Neuronal stem cell (in vitro differentiated cells): ENCODE results near the gene PCDHGA7.

Experiments used
- DNase-seq: peaks from one replicate; pipeline ENCODE4 v3.0.0-alpha.2; 2013; ENCODE audit warnings: low spot score
- H2AFZ ChIP-seq: one replicate; pipeline ENCODE4 v1.6.1; 2013; ENCODE audit warnings: mild to moderate bottlenecking, low read length, inconsistent platforms
- H2AK5ac ChIP-seq: 2 replicates; pipeline ENCODE4 v1.6.1; 2013; ENCODE audit warnings: low read depth, mild to moderate bottlenecking, inconsistent platforms, low read length, moderate library complexity, mixed read lengths
- H2BK120ac ChIP-seq: 2 replicates; pipeline ENCODE4 v1.6.1; 2013; ENCODE audit warnings: low read depth, mild to moderate bottlenecking, inconsistent platforms, low read length, moderate library complexity, mixed read lengths
- H2BK12ac ChIP-seq: one replicate; pipeline ENCODE4 v1.6.1; 2013; ENCODE audit warnings: low read length, inconsistent platforms
- H2BK15ac ChIP-seq: 2 replicates; pipeline ENCODE4 v1.6.1; 2013; ENCODE audit warnings: mild to moderate bottlenecking, low read length, inconsistent platforms, mixed read lengths
- H2BK5ac ChIP-seq: one replicate; pipeline ENCODE4 v1.6.1; 2013; ENCODE audit warnings: inconsistent platforms, mild to moderate bottlenecking, low read length, moderate library complexity
- H3K14ac ChIP-seq: one replicate; pipeline ENCODE4 v1.6.1; 2013; ENCODE audit warnings: low read length, inconsistent platforms
- H3K18ac ChIP-seq: 2 replicates; pipeline ENCODE4 v1.6.1; 2013; ENCODE audit warnings: low read length, inconsistent platforms
- H3K23ac ChIP-seq: 2 replicates; pipeline ENCODE4 v1.6.1; 2013; ENCODE audit warnings: low read depth, mild to moderate bottlenecking, mixed read lengths, low read length, inconsistent platforms; ENCODE audit not compliant: poor library complexity
- H3K27ac ChIP-seq: replicated peaks from 3 replicates; pipeline ENCODE4 v1.5.1; 2013; ENCODE audit warnings: low read length, inconsistent platforms
- H3K27me3 ChIP-seq, 3 experiments: 2 replicates each; pipeline ENCODE4 v1.6.1; 2013; ENCODE audit warnings: low read length in 3 of 3, mild to moderate bottlenecking in 2 of 3, inconsistent platforms in 1 of 3, low read depth in 1 of 3, mixed read lengths in 1 of 3, moderate library complexity in 1 of 3; ENCODE audit not compliant: control insufficient read depth in 3 of 3, insufficient read depth in 3 of 3
- H3K36me3 ChIP-seq, 2 donors: replicated peaks in 1 of 2; 2 replicates each; pipeline ENCODE4 v1.6.1; 2013; ENCODE audit warnings: low read length in 2 of 2; ENCODE audit not compliant: control insufficient read depth in 2 of 2, insufficient read depth in 2 of 2
- H3K4ac ChIP-seq: 2 replicates; pipeline ENCODE4 v1.6.1; 2013; ENCODE audit warnings: inconsistent platforms, mild to moderate bottlenecking, low read length, moderate library complexity
- H3K4me1 ChIP-seq, 2 donors: 1 replicate in 1 of 2; 2 replicates in 1 of 2; pipeline ENCODE4 v1.6.1; 2013; ENCODE audit warnings: low read length in 2 of 2, low read depth in 1 of 2; ENCODE audit not compliant: control insufficient read depth in 2 of 2, insufficient read depth in 1 of 2
- H3K4me2 ChIP-seq: one replicate; pipeline ENCODE4 v1.6.1; 2013; ENCODE audit warnings: mild to moderate bottlenecking, low read length, inconsistent platforms; ENCODE audit not compliant: insufficient read depth, poor library complexity, severe bottlenecking
- H3K4me3 ChIP-seq, 2 donors: 2 replicates each; pipeline ENCODE4 v1.5.1; 2013; ENCODE audit warnings: low read length in 2 of 2, mild to moderate bottlenecking in 2 of 2, inconsistent platforms in 1 of 2, moderate library complexity in 1 of 2
- H3K79me1 ChIP-seq: one replicate; pipeline ENCODE4 v1.6.1; 2013; ENCODE audit warnings: low read depth, mild to moderate bottlenecking, inconsistent platforms, low read length, moderate library complexity
- H3K9ac ChIP-seq: one replicate; pipeline ENCODE4 v1.6.1; 2013; ENCODE audit warnings: mild to moderate bottlenecking, low read depth, low read length, inconsistent platforms; ENCODE audit not compliant: poor library complexity
- H3K9me3 ChIP-seq, 2 donors: replicated peaks in 1 of 2; 2 replicates each; pipeline versions ENCODE3 to v1.6.1; 2013; ENCODE audit warnings: low read length in 2 of 2, mild to moderate bottlenecking in 2 of 2, inconsistent platforms in 1 of 2, low read depth in 1 of 2, mixed read lengths in 1 of 2, moderate library complexity in 1 of 2; ENCODE audit not compliant: control insufficient read depth in 2 of 2, insufficient read depth in 1 of 2
- H4K8ac ChIP-seq: one replicate; pipeline ENCODE4 v1.6.1; 2013; ENCODE audit warnings: low read depth, mild to moderate bottlenecking, inconsistent platforms, low read length, moderate library complexity
- H4K91ac ChIP-seq: one replicate; pipeline ENCODE4 v1.6.1; 2013; ENCODE audit warnings: low read length, low read depth, mild to moderate bottlenecking, inconsistent platforms; ENCODE audit not compliant: poor library complexity
- WGBS, 2 donors: extraction: QIAGEN DNeasy Blood & Tissue Kit; methylation state at CpG; one replicate each; pipeline ENCODE4 v1.1.7; 2013; ENCODE audit warnings: missing lambda C conversion rate in 2 of 2, mixed read lengths in 1 of 2; ENCODE audit not compliant: insufficient read length in 2 of 2, insufficient replicate concordance in 1 of 2; ENCODE audit errors: extremely low coverage in 2 of 2; 5-methylcytosine and 5-hydroxymethylcytosine counted together

PCDHGA7 gene

DNA sequence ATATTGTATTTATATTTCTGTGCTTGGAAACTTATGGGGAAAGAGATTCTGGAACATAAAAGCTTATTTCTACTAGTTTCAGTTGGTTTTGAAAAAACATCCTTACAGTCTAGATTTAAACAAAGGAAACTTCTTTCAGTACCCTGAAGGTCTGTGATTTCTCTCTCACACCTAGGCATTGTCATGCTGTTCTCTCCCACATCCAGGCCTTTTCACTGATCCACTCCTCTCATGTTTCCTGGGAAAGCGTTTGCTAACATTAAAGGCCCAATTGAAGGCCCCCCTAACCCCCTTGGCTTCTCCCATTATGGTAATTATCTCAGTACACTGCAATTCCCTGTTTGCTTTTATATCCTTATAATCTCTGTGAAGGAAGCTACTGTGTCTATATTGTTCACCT, 39.8 kb upstream of the PCDHGA7 start:
- Histone ChIP-seq H2BK120ac (no peak overlapping the region), H3K79me1 (no peaks in the 10 kb centered on the region), H3K9ac (no peak overlapping the region), H3K9me3 (peaks cover 22 to 32% of the 10 kb centered on the region in 2 donors), H3K27ac (no peak overlapping the region), H2BK5ac (no peak overlapping the region), H3K14ac (no peak overlapping the region), H3K18ac (no peak overlapping the region), H3K4me2 (no peak overlapping the region), H2AK5ac (no peak overlapping the region), H4K8ac (no peak overlapping the region), H3K23ac (no peak overlapping the region), H3K36me3 (no peaks in the 10 kb centered on the region), H2BK12ac (no peak overlapping the region), H2BK15ac (no peak overlapping the region), H3K4ac (no peak overlapping the region), H2AFZ (no peak overlapping the region), H4K91ac (no peak overlapping the region), H3K27me3 (no peaks in the 10 kb centered on the region), H3K4me1 (no peaks in the 10 kb centered on the region), H3K4me3 (no peak overlapping the region)
- no peak for DNase-seq
- WGBS, 2 donors = no CpG with 5 or more reads among the region's 1 CpG

DNA sequence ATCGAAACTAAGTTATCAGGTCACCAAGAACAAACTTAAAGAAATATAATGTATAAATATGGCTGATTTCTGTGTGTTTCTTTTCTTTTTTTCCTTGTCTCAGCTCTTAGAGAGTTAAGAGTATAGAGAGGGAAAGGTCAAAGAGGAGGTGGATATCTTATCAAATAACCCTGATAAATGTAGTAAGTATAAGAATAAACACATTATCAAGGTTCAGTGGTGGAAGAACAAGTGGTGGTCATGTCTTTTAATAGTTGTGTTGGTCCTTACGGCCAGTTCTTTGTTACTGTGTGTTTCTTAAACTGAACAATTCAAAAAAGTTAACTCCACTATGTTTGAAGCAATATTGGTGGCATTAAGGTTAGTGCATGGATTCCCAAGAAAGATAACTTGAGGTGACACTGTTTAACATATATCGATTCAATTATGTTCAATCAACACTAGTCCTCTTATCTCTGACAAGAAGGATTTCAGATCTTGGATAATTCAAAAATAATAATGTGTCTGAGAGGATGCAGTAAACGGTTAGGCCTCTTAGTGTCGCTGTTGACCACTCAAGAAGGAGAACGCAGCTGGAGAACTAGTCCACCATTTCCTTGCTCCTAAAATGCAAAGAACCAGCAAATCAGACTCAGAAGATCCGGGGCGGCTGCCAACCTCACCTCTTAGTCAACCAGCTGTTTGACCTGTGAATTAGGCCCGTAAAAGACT, 39.1 kb upstream of the PCDHGA7 start, which contains the start of gene PCDHGA3:
Gene PCDHGA3, plus strand, starts transcription at position 588 of the 711 bp plus-strand sequence. CDS start 205 bp downstream, outside the sequence.
- H3K79me1 ChIP-seq = no peaks in the 10 kb centered on the region
- H3K23ac ChIP-seq = no peak within 1 kb of the TSS
- WGBS, 2 donors = no CpG with 5 or more reads among the region's 9 CpGs
- no peaks in the 10 kb centered on the region for H3K4me1 ChIP-seq
- no peaks in the 10 kb centered on the region for H3K36me3 ChIP-seq
- no peak for DNase-seq
- H4K91ac ChIP-seq = no peak within 1 kb of the TSS
- H4K8ac ChIP-seq = no peak within 1 kb of the TSS
- H3K9me3 ChIP-seq = peaks cover 20 to 32% of the 10 kb centered on the region in 2 donors
- H3K4me3 ChIP-seq = peak within 1 kb of the TSS in 1 of 2 donors; percentile 25
- H3K27ac ChIP-seq = no peak within 1 kb of the TSS
- H2AK5ac ChIP-seq = no peak within 1 kb of the TSS
- no peak within 1 kb of the TSS for H2BK12ac ChIP-seq
- no peak within 1 kb of the TSS for H3K9ac ChIP-seq
- H3K18ac ChIP-seq = no peak within 1 kb of the TSS
- H2BK120ac ChIP-seq = no peak within 1 kb of the TSS
- H2BK5ac ChIP-seq = no peak within 1 kb of the TSS
- H3K27me3 ChIP-seq = no peaks in the 10 kb centered on the region
- H2BK15ac ChIP-seq = no peak within 1 kb of the TSS
- no peak within 1 kb of the TSS for H3K14ac ChIP-seq
- peak within 1 kb of the TSS; percentile 54 for H2AFZ ChIP-seq
- H3K4ac ChIP-seq = no peak within 1 kb of the TSS
- no peak within 1 kb of the TSS for H3K4me2 ChIP-seq

DNA sequence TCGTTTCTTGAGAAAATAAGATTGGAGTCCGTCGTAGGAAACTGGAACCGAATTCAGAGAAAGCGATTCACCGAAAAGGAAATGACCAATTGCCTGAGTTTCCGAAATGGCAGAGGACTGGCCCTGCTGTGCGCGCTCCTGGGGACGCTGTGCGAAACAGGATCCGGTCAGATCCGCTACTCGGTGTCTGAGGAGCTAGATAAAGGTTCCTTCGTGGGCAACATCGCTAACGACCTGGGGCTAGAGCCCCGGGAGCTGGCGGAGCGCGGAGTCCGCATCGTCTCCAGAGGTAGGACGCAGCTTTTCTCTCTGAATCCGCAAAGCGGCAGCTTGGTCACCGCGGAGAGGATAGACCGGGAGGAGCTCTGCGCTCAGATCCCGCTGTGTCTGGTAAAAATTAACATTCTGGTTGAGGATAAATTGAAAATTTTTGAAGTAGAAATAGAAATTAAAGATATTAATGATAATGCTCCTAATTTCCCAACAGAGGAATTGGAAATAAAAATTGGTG, 38.5 kb upstream of the PCDHGA7 start:
- Histone ChIP-seq H3K23ac (no peak overlapping the region), H3K4me1 (no peaks in the 10 kb centered on the region), H3K27ac (no peak overlapping the region), H3K4me3 (peak overlapping the region in 1 of 2 donors; percentile 25), H2BK15ac (no peak overlapping the region), H3K27me3 (no peaks in the 10 kb centered on the region), H3K18ac (no peak overlapping the region), H3K79me1 (no peaks in the 10 kb centered on the region), H2BK12ac (no peak overlapping the region), H3K4ac (no peak overlapping the region), H3K14ac (no peak overlapping the region), H3K9ac (no peak overlapping the region), H2BK5ac (no peak overlapping the region), H2AK5ac (no peak overlapping the region), H4K8ac (no peak overlapping the region), H3K36me3 (no peaks in the 10 kb centered on the region), H4K91ac (no peak overlapping the region), H2BK120ac (no peak overlapping the region), H3K4me2 (no peak overlapping the region), H2AFZ (peak overlapping the region; percentile 54), H3K9me3 (peaks cover 20 to 32% of the 10 kb centered on the region in 2 donors)
- WGBS, 2 donors = no CpG with 5 or more reads among the region's 31 CpGs
- no peak for DNase-seq

DNA sequence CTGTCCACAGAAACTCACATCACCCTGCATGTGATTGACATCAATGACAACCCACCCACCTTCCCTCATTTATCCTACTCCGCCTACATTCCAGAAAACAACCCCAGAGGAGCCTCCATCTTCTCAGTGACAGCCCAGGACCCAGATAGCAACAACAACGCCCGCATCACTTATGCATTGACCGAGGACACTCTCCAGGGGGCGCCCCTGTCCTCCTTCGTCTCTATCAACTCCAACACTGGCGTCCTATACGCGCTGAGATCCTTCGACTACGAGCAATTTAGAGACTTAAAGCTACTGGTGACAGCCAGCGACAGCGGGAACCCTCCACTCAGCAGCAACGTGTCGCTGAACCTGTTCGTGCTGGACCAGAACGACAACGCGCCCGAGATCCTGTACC, 37.2 kb upstream of the PCDHGA7 start:
- no peak overlapping the region for H3K4ac ChIP-seq
- H3K9ac ChIP-seq = no peak overlapping the region
- no peak overlapping the region for H2AFZ ChIP-seq
- H3K4me2 ChIP-seq = no peak overlapping the region
- H3K79me1 ChIP-seq = no peaks in the 10 kb centered on the region
- H2BK5ac ChIP-seq = no peak overlapping the region
- H3K23ac ChIP-seq = no peak overlapping the region
- no peak overlapping the region for H3K4me3 ChIP-seq
- no peaks in the 10 kb centered on the region for H3K36me3 ChIP-seq
- no peak overlapping the region for H3K18ac ChIP-seq
- no peak overlapping the region for H4K91ac ChIP-seq
- H3K4me1 ChIP-seq = no peaks in the 10 kb centered on the region
- no peak overlapping the region for H2BK120ac ChIP-seq
- no peak overlapping the region for H2BK15ac ChIP-seq
- H3K14ac ChIP-seq = no peak overlapping the region
- H3K9me3 ChIP-seq = peaks cover 14 to 22% of the 10 kb centered on the region in 2 donors
- no peak overlapping the region for H4K8ac ChIP-seq
- DNase-seq = no peak
- no peak overlapping the region for H2AK5ac ChIP-seq
- H2BK12ac ChIP-seq = no peak overlapping the region
- no CpG with 5 or more reads among the region's 20 CpGs for whole genome bisulfite sequencing, 2 donors
- no peaks in the 10 kb centered on the region for H3K27me3 ChIP-seq
- no peak overlapping the region for H3K27ac ChIP-seq
